H9 (cell line): ENCODE measurements around the gene SEMA7A. TPM values are rescaled to one million over a fixed set of nuclear protein-coding genes. Genes with fewer than 3 reads are reported as not detected.
"Not testable (repeated sequence)": the region's sequence is repeated elsewhere in the genome, so short reads cannot be mapped to it uniquely, and the experiment has no call there.

Experiments
- DNase-seq: peaks from one replicate; pipeline ENCODE4 v3.0.0-alpha.2; 2017
- H2AFZ ChIP-seq: one replicate; pipeline ENCODE4 v1.6.1; 2013; ENCODE audit warnings: mild to moderate bottlenecking, low read length, control low read depth, moderate library complexity
- H2AK5ac ChIP-seq: 2 replicates; pipeline ENCODE4 v1.6.1; 2013; ENCODE audit warnings: low read length, control low read depth, mixed read lengths; ENCODE audit not compliant: insufficient read length
- H2BK120ac ChIP-seq: one replicate; pipeline ENCODE4 v1.6.1; 2013; ENCODE audit warnings: low read depth, mild to moderate bottlenecking, low read length, control low read depth, inconsistent platforms; ENCODE audit not compliant: poor library complexity, severe bottlenecking
- H2BK12ac ChIP-seq: 2 replicates; pipeline ENCODE4 v1.6.1; 2013; ENCODE audit warnings: low read length, control low read depth, mixed read lengths, low read depth; ENCODE audit not compliant: insufficient read length
- H2BK15ac ChIP-seq: 2 replicates; pipeline ENCODE4 v1.6.1; 2013; ENCODE audit warnings: low read depth, low read length, control low read depth
- H2BK20ac ChIP-seq: one replicate; pipeline ENCODE4 v1.6.1; 2013; ENCODE audit warnings: low read depth, mild to moderate bottlenecking, low read length, control low read depth, inconsistent platforms; ENCODE audit not compliant: poor library complexity, severe bottlenecking
- H2BK5ac ChIP-seq: 2 replicates; pipeline ENCODE4 v1.6.1; 2013; ENCODE audit warnings: low read length, control low read depth, mixed read lengths; ENCODE audit not compliant: insufficient read length
- H3K14ac ChIP-seq: 2 replicates; pipeline ENCODE4 v1.6.1; 2013; ENCODE audit warnings: low read length, control low read depth; ENCODE audit not compliant: insufficient read depth
- H3K18ac ChIP-seq: 2 replicates; pipeline ENCODE4 v1.6.1; 2013; ENCODE audit warnings: low read depth, mild to moderate bottlenecking, mixed read lengths, low read length, control low read depth; ENCODE audit not compliant: insufficient read length
- H3K23ac ChIP-seq: 2 replicates; pipeline ENCODE4 v1.6.1; 2013; ENCODE audit warnings: low read length, control low read depth, mixed read lengths, low read depth; ENCODE audit not compliant: insufficient read length
- H3K23me2 ChIP-seq: 2 replicates; pipeline ENCODE4 v1.6.1; 2013; ENCODE audit warnings: low read depth, mild to moderate bottlenecking, mixed read lengths, low read length, control low read depth; ENCODE audit not compliant: insufficient read length, poor library complexity, severe bottlenecking
- H3K27ac ChIP-seq: 2 replicates; pipeline ENCODE4 v1.5.1; 2013; ENCODE audit warnings: low read length, control low read depth, mixed read lengths, low read depth; ENCODE audit not compliant: insufficient read length
- H3K27me3 ChIP-seq: 2 replicates; pipeline ENCODE4 v1.6.1; 2013; ENCODE audit warnings: low read length, control low read depth, inconsistent platforms; ENCODE audit not compliant: insufficient read depth
- H3K4ac ChIP-seq: 2 replicates; pipeline ENCODE4 v1.6.1; 2013; ENCODE audit warnings: low read depth, mild to moderate bottlenecking, control low read depth, inconsistent platforms, low read length, moderate library complexity
- H3K4me1 ChIP-seq: 2 replicates; pipeline ENCODE4 v1.6.1; 2013; ENCODE audit warnings: low read length, control low read depth, inconsistent platforms; ENCODE audit not compliant: insufficient read depth
- H3K4me2 ChIP-seq: 2 replicates; pipeline ENCODE4 v1.6.1; 2013; ENCODE audit warnings: low read length, control low read depth, mixed read lengths; ENCODE audit not compliant: insufficient read length, insufficient read depth
- H3K56ac ChIP-seq: 2 replicates; pipeline ENCODE4 v1.6.1; 2013; ENCODE audit warnings: low read depth, mild to moderate bottlenecking, mixed read lengths, low read length, control low read depth; ENCODE audit not compliant: insufficient read length
- H3K79me1 ChIP-seq: 2 replicates; pipeline ENCODE4 v1.6.1; 2013; ENCODE audit warnings: low read depth, mild to moderate bottlenecking, moderate library complexity, low read length, control low read depth, inconsistent platforms; ENCODE audit not compliant: insufficient read depth, poor library complexity, severe bottlenecking
- H3K79me2 ChIP-seq: 2 replicates; pipeline ENCODE4 v1.6.1; 2013; ENCODE audit warnings: low read length, control low read depth, inconsistent platforms; ENCODE audit not compliant: insufficient read depth
- H3K9ac ChIP-seq: 2 replicates; pipeline ENCODE4 v1.6.1; 2013; ENCODE audit warnings: low read length, control low read depth, mixed read lengths; ENCODE audit not compliant: insufficient read length; ENCODE audit errors: extremely low read depth
- H3K9me3 ChIP-seq: one replicate; pipeline ENCODE4 v1.6.1; 2013; ENCODE audit warnings: low read depth, low read length, inconsistent platforms; ENCODE audit not compliant: control insufficient read depth
- H3T11ph ChIP-seq: one replicate; pipeline ENCODE4 v1.6.1; 2013; ENCODE audit warnings: mild to moderate bottlenecking, low read length, control low read depth, inconsistent platforms
- H4K20me1 ChIP-seq: one replicate; pipeline ENCODE4 v1.6.1; 2013; ENCODE audit not compliant: control insufficient read depth, insufficient read length, insufficient read depth
- H4K5ac ChIP-seq: 2 replicates; pipeline ENCODE4 v1.6.1; 2013; ENCODE audit warnings: low read depth, mild to moderate bottlenecking, mixed read lengths, low read length, control low read depth; ENCODE audit not compliant: insufficient read length
- H4K8ac ChIP-seq: replicated peaks from 2 replicates; pipeline ENCODE4 v1.6.1; 2013; ENCODE audit warnings: low read length, control low read depth, mixed read lengths, low read depth; ENCODE audit not compliant: insufficient read length
- H4K91ac ChIP-seq: 2 replicates; pipeline ENCODE4 v1.6.1; 2013; ENCODE audit warnings: low read depth, mild to moderate bottlenecking, moderate library complexity, mixed read lengths, low read length, control low read depth; ENCODE audit not compliant: insufficient read length
- H3K27ac Mint-ChIP-seq, 3 experiments: 2 replicates in 2 of 3; 3 replicates in 1 of 3; pipeline ENCODE4 v1.8.0; 2020 to 2021; ENCODE audit warnings: mixed read lengths in 3 of 3, mild to moderate bottlenecking in 1 of 3, moderate library complexity in 1 of 3
- H3K27me3 Mint-ChIP-seq: 2 replicates; pipeline ENCODE4 v1.8.0; 2021; ENCODE audit warnings: low read depth, mild to moderate bottlenecking, moderate library complexity, mixed read lengths
- H3K36me3 Mint-ChIP-seq, 3 experiments: 2 replicates in 2 of 3; 3 replicates in 1 of 3; pipeline ENCODE4 v1.8.0; 2020 to 2021; ENCODE audit warnings: low read depth in 3 of 3, mixed read lengths in 3 of 3; ENCODE audit not compliant: insufficient read depth in 1 of 3
- H3K4me1 Mint-ChIP-seq, 2 experiments: 2 replicates each; pipeline ENCODE4 v1.8.0; 2020; ENCODE audit warnings: mixed read lengths in 2 of 2
- H3K4me3 Mint-ChIP-seq, 2 experiments: 2 replicates in 1 of 2; 3 replicates in 1 of 2; pipeline ENCODE4 v1.8.0; 2020 to 2021; ENCODE audit warnings: mild to moderate bottlenecking in 2 of 2, mixed read lengths in 2 of 2, moderate library complexity in 1 of 2
- H3K9me3 Mint-ChIP-seq, 2 experiments: 2 replicates in 1 of 2; 3 replicates in 1 of 2; pipeline ENCODE4 v1.8.0; 2020; ENCODE audit warnings: mild to moderate bottlenecking in 2 of 2, mixed read lengths in 2 of 2, moderate library complexity in 1 of 2
- CTCF ChIP-seq: fragments of 200-600 bp; sonication (generic); conservative IDR thresholded peaks from 3 replicates; pipeline ENCODE4 v1.8.0; 2021; ENCODE audit warnings: antibody characterized with exemption, mild to moderate bottlenecking
- WGBS: extraction: QIAGEN DNeasy Blood & Tissue Kit; methylation state at CpG from one replicate; pipeline ENCODE4 v1.1.7; 2013; ENCODE audit warnings: missing lambda C conversion rate, low lambda C conversion rate, mixed read lengths; ENCODE audit not compliant: insufficient read length; ENCODE audit errors: extremely low coverage; 5-methylcytosine and 5-hydroxymethylcytosine counted together
- total RNA-seq: library from RNA; stranded (reverse); gene quantifications from 2 replicates; pipeline ENCODE4 v1.2.1, GENCODE V29; 2021

SEMA7A gene
- total RNA-seq, 1 experiment from 2014 or later, result 5.7 TPM

- H3K9ac ChIP-seq, result peak overlapping the region; percentile 84
- no peaks in the 10 kb centered on the region for H3K4me1 ChIP-seq
- H4K8ac ChIP-seq, result no peak overlapping the region
- no peaks in the 10 kb centered on the region for H3K79me2 ChIP-seq
- H4K91ac ChIP-seq, result no peak overlapping the region
- no peak overlapping the region for H3K23ac ChIP-seq
- no peak overlapping the region for H3T11ph ChIP-seq
- Mint-ChIP-seq H3K9me3 (peaks cover 8 to 11% of the 10 kb centered on the region in 2 experiments), H3K36me3 (peaks cover 22 to 45% (median 22%) of the 10 kb centered on the region in 3 experiments), H3K27me3 (no peaks in the 10 kb centered on the region), H3K4me1 (peaks cover 22 to 25% of the 10 kb centered on the region in 2 experiments), H3K27ac (peak overlapping the region; percentile 39 to 98 (median 89)), H3K4me3 (peak overlapping the region; percentile 94 to 98)
- no peak overlapping the region for H4K5ac ChIP-seq
- H2BK15ac ChIP-seq, result no peak overlapping the region
- H2AK5ac ChIP-seq, result no peak overlapping the region
- no peak overlapping the region for H3K14ac ChIP-seq
- H3K23me2 ChIP-seq, result peaks cover 11% of the 10 kb centered on the region
- H3K79me1 ChIP-seq, result no peaks in the 10 kb centered on the region
- H2BK12ac ChIP-seq, result no peak overlapping the region
- H3K9me3 ChIP-seq, result no peaks in the 10 kb centered on the region
- no peak overlapping the region for H2BK120ac ChIP-seq
- no peak overlapping the region for H2BK20ac ChIP-seq
- H4K20me1 ChIP-seq, result no peaks in the 10 kb centered on the region
- no peak overlapping the region for H3K18ac ChIP-seq
- no peak overlapping the region for H3K4ac ChIP-seq
- H3K56ac ChIP-seq, result peak overlapping the region; percentile 78
- no CpG with 5 or more reads among the region's 2 CpGs for WGBS
- no peak for DNase-seq
- H3K4me2 ChIP-seq, result peak overlapping the region; percentile 95
- H2AFZ ChIP-seq, result no peak overlapping the region
- no peak for TF ChIP-seq CTCF
- peak overlapping the region; percentile 89 for H3K27ac ChIP-seq
- H2BK5ac ChIP-seq, result no peak overlapping the region
- no peaks in the 10 kb centered on the region for H3K27me3 ChIP-seq
Observed at GRCh38 chr15:74460298-74460697, 26.5 kb upstream of the SEMA7A start.

- H3K4me1 ChIP-seq, H3K79me1 ChIP-seq, H2BK12ac ChIP-seq, H3K79me2 ChIP-seq, DNase-seq, H2BK20ac ChIP-seq, H3K27me3 Mint-ChIP-seq, H3K27ac ChIP-seq, H3K27me3 ChIP-seq, H2AK5ac ChIP-seq, H3K18ac ChIP-seq, H3K14ac ChIP-seq, H3K9ac ChIP-seq, H4K91ac ChIP-seq, H2BK5ac ChIP-seq, H3K4ac ChIP-seq, H3K9me3 ChIP-seq, H4K8ac ChIP-seq, H4K20me1 ChIP-seq, H2AFZ ChIP-seq, H3T11ph ChIP-seq, H3K23ac ChIP-seq, H4K5ac ChIP-seq, H3K4me2 ChIP-seq, H2BK120ac ChIP-seq, H3K27ac Mint-ChIP-seq, H2BK15ac ChIP-seq, H3K56ac ChIP-seq: not testable (repeated sequence)
- no CpG with 5 or more reads among the region's 14 CpGs for WGBS
- peaks cover 20 to 45% (median 27%) of the 10 kb centered on the region in 3 experiments for H3K36me3 Mint-ChIP-seq
- H3K4me1 Mint-ChIP-seq, result peaks cover 22 to 25% of the 10 kb centered on the region in 2 experiments
- H3K23me2 ChIP-seq, result peaks cover 11% of the 10 kb centered on the region
- H3K4me3 Mint-ChIP-seq, result peak overlapping the region; percentile 94 to 98; a peak in 4 of 5 replicates
- H3K9me3 Mint-ChIP-seq, result peaks cover 8 to 11% of the 10 kb centered on the region in 2 experiments
Observed at GRCh38 chr15:74459798-74460197, 26.0 kb upstream of the SEMA7A start.
